HEK293T (cell line): Measurements from ENCODE around the gene MYO1A.

Experiments
- FOXA1 ChIP-seq: fragments of 450-650 bp; IDR thresholded peaks from 2 replicates; pipeline ENCODE4 v1.6.1; 2016; ENCODE audit warnings: mild to moderate bottlenecking
- FOXK2 ChIP-seq: fragments of 450-650 bp; IDR thresholded peaks from 2 replicates; pipeline ENCODE4 v1.6.1; 2016; ENCODE audit warnings: mild to moderate bottlenecking

- TF ChIP-seq FOXK2, result no peak
- TF ChIP-seq FOXA1, result no peak
These were observed 12.7 kb downstream of the MYO1A start for GRCh38 chr12:57037264-57037663.
